SK-N-MC (cell line): ENCODE measurements around the gene BRINP1.

Source experiments
- EZH2 ChIP-seq: fragments of 200-600 bp; sonication (generic); IDR thresholded peaks from one replicate; pipeline ENCODE4 v1.6.1; 2017; ENCODE audit warnings: antibody characterized with exemption
- POLR2AphosphoS5 ChIP-seq: IDR thresholded peaks from 2 replicates; pipeline ENCODE4 v1.6.1; 2012; ENCODE audit warnings: mild to moderate bottlenecking, low read depth, low read length, borderline replicate concordance

DNA sequence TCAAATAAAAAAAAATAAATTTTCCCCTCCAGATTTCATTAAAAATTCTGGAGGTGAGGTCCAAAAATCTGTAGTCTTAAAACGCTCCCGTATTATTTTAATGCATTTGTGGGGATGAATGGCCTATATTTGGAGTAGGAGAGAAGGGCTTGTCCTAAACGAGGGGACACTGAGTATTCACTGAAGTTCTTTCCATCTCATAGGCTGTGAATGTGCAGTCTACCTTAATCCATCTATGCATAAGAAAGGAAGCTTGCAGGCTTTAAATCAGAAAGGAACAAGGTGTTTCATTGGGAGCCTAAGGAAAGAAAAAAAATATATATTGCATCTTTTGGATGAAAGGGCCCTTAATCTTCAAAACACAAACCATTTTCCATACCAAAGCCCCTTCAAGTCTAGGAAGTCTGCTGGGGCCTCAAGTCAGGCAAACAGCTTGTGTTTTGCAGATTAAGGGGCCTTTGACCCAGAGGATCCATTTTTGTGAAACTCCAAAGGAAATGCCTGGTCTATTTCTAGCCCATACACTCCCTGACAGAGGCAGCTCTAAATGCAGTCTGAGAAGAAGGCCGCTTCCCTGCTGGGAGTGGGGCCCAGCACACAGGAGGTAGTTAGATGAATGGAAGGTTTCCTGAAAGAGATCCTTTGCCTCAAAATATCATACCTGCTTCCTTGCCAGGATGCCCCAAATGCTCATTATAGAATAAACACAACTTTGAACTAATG, 35.6 kb downstream of the BRINP1 start:
- TF ChIP-seq EZH2: no peak
- TF ChIP-seq POLR2AphosphoS5: no peak
